ENCODE results near the gene GMPR2. TPM values are rescaled to one million over a fixed set of nuclear protein-coding genes. Genes with fewer than 3 reads are reported as not detected.

Gene GMPR2
- total RNA-seq, 1 experiment from 2014 or later, result 85.8 TPM

DNA sequence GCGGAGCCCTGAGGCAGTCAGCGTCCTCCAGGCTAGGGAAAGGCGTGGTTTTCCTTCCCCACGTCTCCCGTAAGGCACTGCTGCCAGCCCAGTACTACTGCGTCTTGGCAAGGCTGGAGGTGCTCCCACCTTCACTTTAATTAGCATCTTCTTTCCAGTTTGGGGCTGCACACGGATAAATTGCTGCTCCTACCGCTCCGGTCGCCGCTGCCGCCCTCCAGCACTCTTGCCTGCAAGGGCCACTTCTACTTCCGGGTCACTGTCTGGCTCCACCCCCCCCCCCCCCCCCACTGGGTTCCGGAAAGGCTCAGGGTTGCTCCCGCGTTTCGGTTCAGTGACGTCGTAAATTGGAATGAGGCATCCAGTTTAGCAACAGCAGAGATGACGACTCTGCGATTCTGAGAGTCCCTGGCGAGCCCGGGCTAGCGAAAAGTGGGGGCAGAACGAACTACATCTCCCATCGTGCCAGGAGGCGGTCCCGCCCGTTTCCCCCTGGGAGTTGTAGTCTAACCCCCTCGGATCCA, 546 bp upstream of the GMPR2 start, which contains the start of gene NEDD8:
TSS of gene NEDD8 (minus strand) at position 247 of the 524 bp plus-strand sequence. CDS start at position 147, 100 bp downstream.
- CTCF ChIA-PET, result no interaction called here
- intact Hi-C loops (cut with micrococcal nuclease; ENCODE audit: unreplicated experiment), result loop anchor here (1.0 kb wide), 1 partner anchor 19 kb away; the partner anchor contains the start of gene CHMP4A
- H3K4me3 ChIP-seq (ENCODE audit: low read depth, low read length, poor library complexity, severe bottlenecking), result peak within 1 kb of the TSS; percentile 77
- no peaks in the 10 kb centered on the region for H3K9me3 ChIP-seq (ENCODE audit: low read depth, low read length, poor library complexity, severe bottlenecking)
- peaks cover 15% of the 10 kb centered on the region for H3K4me1 ChIP-seq (ENCODE audit: insufficient read depth, low read length, poor library complexity, severe bottlenecking)
- POLR2A ChIA-PET (ENCODE audit: low non-redundant PET), result interaction anchor here (0.7 kb wide), 1 partner anchor 1763 kb away, joined by 3 read pairs; no protein-coding TSS in a partner anchor
- TF ChIP-seq EZH2 (IDR thresholded peaks at IDR 0.05; ENCODE audit: borderline replicate concordance, low read depth, low read length, poor library complexity, severe bottlenecking), result no peak
- TF ChIP-seq, protein P1, sequence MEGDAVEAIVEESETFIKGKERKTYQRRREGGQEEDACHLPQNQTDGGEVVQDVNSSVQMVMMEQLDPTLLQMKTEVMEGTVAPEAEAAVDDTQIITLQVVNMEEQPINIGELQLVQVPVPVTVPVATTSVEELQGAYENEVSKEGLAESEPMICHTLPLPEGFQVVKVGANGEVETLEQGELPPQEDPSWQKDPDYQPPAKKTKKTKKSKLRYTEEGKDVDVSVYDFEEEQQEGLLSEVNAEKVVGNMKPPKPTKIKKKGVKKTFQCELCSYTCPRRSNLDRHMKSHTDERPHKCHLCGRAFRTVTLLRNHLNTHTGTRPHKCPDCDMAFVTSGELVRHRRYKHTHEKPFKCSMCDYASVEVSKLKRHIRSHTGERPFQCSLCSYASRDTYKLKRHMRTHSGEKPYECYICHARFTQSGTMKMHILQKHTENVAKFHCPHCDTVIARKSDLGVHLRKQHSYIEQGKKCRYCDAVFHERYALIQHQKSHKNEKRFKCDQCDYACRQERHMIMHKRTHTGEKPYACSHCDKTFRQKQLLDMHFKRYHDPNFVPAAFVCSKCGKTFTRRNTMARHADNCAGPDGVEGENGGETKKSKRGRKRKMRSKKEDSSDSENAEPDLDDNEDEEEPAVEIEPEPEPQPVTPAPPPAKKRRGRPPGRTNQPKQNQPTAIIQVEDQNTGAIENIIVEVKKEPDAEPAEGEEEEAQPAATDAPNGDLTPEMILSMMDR (conservative IDR thresholded peaks at IDR 0.05; ENCODE audit: low read depth, low read length), result no peak
- DNase-seq (ENCODE audit: low spot score), result peak; percentile 98
- H3K27ac ChIP-seq (ENCODE audit: low read depth, low read length, poor library complexity, severe bottlenecking), result peak within 1 kb of the TSS; percentile 88
- H3K27me3 ChIP-seq (replicated peaks; ENCODE audit: insufficient read depth, low read depth, low read length, poor library complexity), result no peaks in the 10 kb centered on the region
- no TSS peak for BruUV-seq (replicated peaks)
- peaks cover 29% of the 10 kb centered on the region for H3K36me3 ChIP-seq (ENCODE audit: insufficient read depth, low read length, poor library complexity, severe bottlenecking)

DNA sequence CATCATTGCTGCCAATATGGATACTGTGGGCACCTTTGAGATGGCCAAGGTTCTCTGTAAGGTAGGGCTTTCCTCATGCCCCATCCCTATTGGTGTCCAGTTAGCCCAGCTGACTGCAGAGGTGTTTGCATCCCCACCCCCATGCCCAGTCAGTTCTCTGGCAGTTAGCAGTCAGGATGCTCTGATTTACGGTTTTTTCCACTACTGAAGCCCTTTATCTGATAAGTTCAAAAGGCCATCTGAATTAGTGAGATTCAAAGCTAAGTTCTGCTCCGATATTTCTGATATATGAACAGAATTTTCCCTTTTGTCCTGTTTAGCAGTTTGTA, 773 bp downstream of the GMPR2 start:
- Histone ChIP-seq H3K4me3 (ENCODE audit: low read depth, low read length, poor library complexity, severe bottlenecking) (peak overlapping the region; percentile 77), H3K9me3 (ENCODE audit: low read depth, low read length, poor library complexity, severe bottlenecking) (no peaks in the 10 kb centered on the region), H3K4me1 (ENCODE audit: insufficient read depth, low read length, poor library complexity, severe bottlenecking) (peaks cover 15% of the 10 kb centered on the region), H3K27ac (ENCODE audit: low read depth, low read length, poor library complexity, severe bottlenecking) (peak overlapping the region; percentile 88), H3K36me3 (ENCODE audit: insufficient read depth, low read length, poor library complexity, severe bottlenecking) (peaks cover 36% of the 10 kb centered on the region), H3K27me3 (replicated peaks; ENCODE audit: insufficient read depth, low read depth, low read length, poor library complexity) (no peaks in the 10 kb centered on the region)
- intact Hi-C loops (cut with micrococcal nuclease; ENCODE audit: unreplicated experiment), result no loop called here
- CTCF ChIA-PET, result no interaction called here
- DNase-seq (ENCODE audit: low spot score), result no peak
- BruUV-seq (replicated peaks), result no TSS peak
- TF ChIP-seq EZH2 (IDR thresholded peaks at IDR 0.05; ENCODE audit: borderline replicate concordance, low read depth, low read length, poor library complexity, severe bottlenecking), result no peak
- TF ChIP-seq, protein P1 (conservative IDR thresholded peaks at IDR 0.05; ENCODE audit: low read depth, low read length), result no peak
- POLR2A ChIA-PET (ENCODE audit: low non-redundant PET), result interaction anchor here (0.6 kb wide), 2 partner anchors 8 to 14 kb away, joined by 3 to 14 read pairs; no protein-coding TSS in a partner anchor

DNA sequence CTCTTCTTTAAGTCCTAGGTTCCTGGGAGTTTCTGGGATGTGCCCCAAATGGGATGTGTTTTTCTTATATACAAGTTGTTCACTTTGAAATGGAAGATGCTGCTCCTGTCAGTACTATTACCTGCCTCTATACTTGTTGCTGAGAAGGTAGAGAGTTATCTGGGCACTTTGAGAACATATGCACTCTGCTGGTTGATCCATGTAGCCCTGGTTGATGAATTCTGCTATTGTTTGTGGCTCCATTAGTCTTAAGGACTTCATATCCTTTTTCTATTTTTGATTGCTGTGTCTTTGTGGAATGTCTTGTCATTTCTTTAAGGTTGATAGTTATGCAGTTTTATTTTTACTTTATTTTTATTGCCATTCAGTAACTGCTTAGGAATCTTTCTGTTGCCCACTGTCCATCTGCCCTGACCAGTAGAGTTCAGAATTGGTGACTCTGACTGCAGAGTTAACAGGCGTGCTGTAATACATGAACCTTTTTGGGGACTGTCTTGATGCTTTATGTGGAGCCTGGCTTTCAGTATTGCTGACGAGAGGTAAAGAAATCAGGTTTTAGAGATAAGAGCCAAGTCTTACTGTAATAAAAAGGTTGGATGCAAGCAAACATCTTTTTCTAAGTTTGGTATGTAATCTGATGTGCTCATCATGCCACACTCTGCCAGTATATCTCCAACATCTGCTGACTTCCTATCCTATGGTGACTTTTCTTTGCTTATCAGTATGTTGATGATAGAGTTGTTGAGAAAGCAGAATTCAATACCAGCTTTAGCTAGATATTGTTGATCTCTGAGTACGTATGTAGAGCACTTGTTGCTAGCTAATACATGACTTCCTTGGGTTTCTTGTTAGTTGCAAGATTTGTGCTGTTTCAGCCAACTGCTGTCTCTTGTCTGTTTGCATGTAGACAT, 1.6 kb downstream of the GMPR2 start:
- intact Hi-C loops (cut with micrococcal nuclease; ENCODE audit: unreplicated experiment), result no loop called here
- TF ChIP-seq, protein P1 (conservative IDR thresholded peaks at IDR 0.05; ENCODE audit: low read depth, low read length), result no peak
- TF ChIP-seq EZH2 (IDR thresholded peaks at IDR 0.05; ENCODE audit: borderline replicate concordance, low read depth, low read length, poor library complexity, severe bottlenecking), result no peak
- H3K27ac ChIP-seq (ENCODE audit: low read depth, low read length, poor library complexity, severe bottlenecking), result no peak overlapping the region
- peaks cover 44% of the 10 kb centered on the region for H3K36me3 ChIP-seq (ENCODE audit: insufficient read depth, low read length, poor library complexity, severe bottlenecking)
- peaks cover 15% of the 10 kb centered on the region for H3K4me1 ChIP-seq (ENCODE audit: insufficient read depth, low read length, poor library complexity, severe bottlenecking)
- POLR2A ChIA-PET (ENCODE audit: low non-redundant PET), result interaction anchor here (0.6 kb wide), 1 partner anchor 7 kb away, joined by 3 read pairs; no protein-coding TSS in a partner anchor
- H3K9me3 ChIP-seq (ENCODE audit: low read depth, low read length, poor library complexity, severe bottlenecking), result no peaks in the 10 kb centered on the region
- H3K4me3 ChIP-seq (ENCODE audit: low read depth, low read length, poor library complexity, severe bottlenecking), result peak overlapping the region; percentile 77
- CTCF ChIA-PET, result no interaction called here
- DNase-seq (ENCODE audit: low spot score), result no peak
- no peaks in the 10 kb centered on the region for H3K27me3 ChIP-seq (replicated peaks; ENCODE audit: insufficient read depth, low read depth, low read length, poor library complexity)
- BruUV-seq (replicated peaks), result no TSS peak
